ENCODE measurements around the gene ATAD5.

DNA sequence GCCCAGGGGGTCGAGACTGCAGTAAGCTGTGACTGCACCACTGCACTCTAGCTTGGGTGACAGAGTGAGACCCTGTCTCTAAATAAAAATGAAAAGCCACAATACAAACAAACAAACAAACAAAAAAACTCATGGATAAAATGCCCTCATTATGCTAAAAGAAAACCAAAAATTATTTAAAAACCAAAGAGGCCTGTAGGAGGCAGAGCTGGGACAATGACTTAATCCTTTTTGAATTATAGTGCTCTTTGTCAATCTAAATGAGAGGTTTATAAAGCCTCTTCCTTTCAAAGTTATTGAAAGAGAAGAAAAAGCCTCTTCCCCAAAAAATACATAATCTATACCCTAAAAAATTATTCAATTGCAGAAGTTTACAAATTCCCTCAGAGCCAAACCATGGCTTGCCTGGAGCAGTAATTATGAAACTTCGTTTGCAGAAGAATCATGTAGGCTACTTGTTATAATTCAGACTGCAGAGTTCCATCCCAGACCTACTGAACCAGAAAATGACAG lies 25.8 kb upstream of the ATAD5 start:
- TF ChIP-seq, protein P1, sequence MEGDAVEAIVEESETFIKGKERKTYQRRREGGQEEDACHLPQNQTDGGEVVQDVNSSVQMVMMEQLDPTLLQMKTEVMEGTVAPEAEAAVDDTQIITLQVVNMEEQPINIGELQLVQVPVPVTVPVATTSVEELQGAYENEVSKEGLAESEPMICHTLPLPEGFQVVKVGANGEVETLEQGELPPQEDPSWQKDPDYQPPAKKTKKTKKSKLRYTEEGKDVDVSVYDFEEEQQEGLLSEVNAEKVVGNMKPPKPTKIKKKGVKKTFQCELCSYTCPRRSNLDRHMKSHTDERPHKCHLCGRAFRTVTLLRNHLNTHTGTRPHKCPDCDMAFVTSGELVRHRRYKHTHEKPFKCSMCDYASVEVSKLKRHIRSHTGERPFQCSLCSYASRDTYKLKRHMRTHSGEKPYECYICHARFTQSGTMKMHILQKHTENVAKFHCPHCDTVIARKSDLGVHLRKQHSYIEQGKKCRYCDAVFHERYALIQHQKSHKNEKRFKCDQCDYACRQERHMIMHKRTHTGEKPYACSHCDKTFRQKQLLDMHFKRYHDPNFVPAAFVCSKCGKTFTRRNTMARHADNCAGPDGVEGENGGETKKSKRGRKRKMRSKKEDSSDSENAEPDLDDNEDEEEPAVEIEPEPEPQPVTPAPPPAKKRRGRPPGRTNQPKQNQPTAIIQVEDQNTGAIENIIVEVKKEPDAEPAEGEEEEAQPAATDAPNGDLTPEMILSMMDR (IDR thresholded peaks at IDR 0.05): no peak
- TF ChIP-seq POLR2A (IDR thresholded peaks at IDR 0.05) (no peak), POLR2AphosphoS5 (IDR thresholded peaks at IDR 0.05) (no peak)

All from prostate gland (tissue), 2 donors.